HCT116 (cell line): ENCODE results near the gene GRIK2. TPM values are rescaled to one million over a fixed set of nuclear protein-coding genes. Genes with fewer than 3 reads are reported as not detected.

Experiments used
- ATAC-seq: fragments of 200-7000 bp; cut with Tn5 transposase; 2 replicates; pipeline ENCODE4 v1.9.1; 2020; ENCODE audit warnings: mild to moderate bottlenecking, moderate library complexity
- BruUV-seq: library from RNA; stranded (reverse); fragments of 400-500 nt; replicated peaks from 2 replicates; lab custom pipeline; 2021; lab: Mats Ljungman, UMichigan
- CTCF ChIA-PET: fragments of 300-600 bp; sonication (Branson Sonifier 250); formaldehyde crosslinking; loops from one replicate; lab custom pipeline; 2021; ENCODE audit warnings: antibody characterized with exemption; lab: Charles Lee
- POLR2A ChIA-PET: fragments of 300-600, 350-600 bp; sonication (Branson Sonifier 250); formaldehyde crosslinking; loops from one replicate; lab custom pipeline; 2021; ENCODE audit warnings: antibody characterized with exemption; lab: Charles Lee
- RAD21 ChIA-PET, 2 experiments: fragments of 300-600 bp; sonication (Branson Sonifier 250); formaldehyde crosslinking; loops; one replicate each; lab custom pipeline; 2023; ENCODE audit warnings: low total read pairs in 2 of 2; ENCODE audit not compliant: uncharacterized antibody in 2 of 2, unreplicated experiment in 2 of 2, low non-redundant PET in 1 of 2; lab: Charles Lee
- DNase-seq: peaks from one replicate; pipeline ENCODE4 v3.0.0-alpha.2; 2010; ENCODE audit warnings: low read depth, low spot score
- H2AFZ ChIP-seq: fragments of 200-600 bp; shearing (Covaris generic), sonication (generic); 2 replicates; pipeline ENCODE4 v1.6.1; 2017; ENCODE audit warnings: low read depth, mixed run types, mixed read lengths, antibody characterized with exemption, low read length; ENCODE audit not compliant: poor library complexity, severe bottlenecking
- H3K27ac ChIP-seq: 2 replicates; pipeline ENCODE4 v1.5.1; 2012; ENCODE audit warnings: low read depth, low read length
- H3K27me3 ChIP-seq: fragments of 200-600 bp; sonication (generic); 2 replicates; pipeline ENCODE4 v1.6.1; 2016; ENCODE audit warnings: mixed run types, low read length, mixed read lengths; ENCODE audit not compliant: insufficient read depth
- H3K36me3 ChIP-seq, 2 experiments: fragments of 200-500 bp in 1 of 2; fragments of 200-600 bp in 1 of 2; sonication (Bioruptor generic) in 1 of 2; sonication (generic) in 1 of 2; 2 replicates each; pipeline versions ENCODE4 v1.5.1 to v1.6.1; 2014 to 2016; ENCODE audit warnings: low read length in 2 of 2, inconsistent platforms in 1 of 2, mixed read lengths in 1 of 2, mixed run types in 1 of 2; ENCODE audit not compliant: insufficient read depth in 2 of 2, control insufficient read depth in 1 of 2
- H3K4me1 ChIP-seq, 2 experiments: fragments of 200-600 bp in 1 of 2; sonication (generic) in 1 of 2; 2 replicates each; pipeline versions ENCODE4 v1.5.1 to v1.6.1; 2012 to 2017; ENCODE audit warnings: low read length in 2 of 2, inconsistent platforms in 1 of 2, mild to moderate bottlenecking in 1 of 2, mixed read lengths in 1 of 2, mixed run types in 1 of 2, moderate library complexity in 1 of 2; ENCODE audit not compliant: insufficient read depth in 2 of 2, control insufficient read depth in 1 of 2
- H3K4me2 ChIP-seq: fragments of 200-600 bp; sonication (generic); 2 replicates; pipeline ENCODE4 v1.6.1; 2017; ENCODE audit warnings: mixed run types, low read length, mixed read lengths
- H3K4me3 ChIP-seq, 2 experiments: fragments of 200-600 bp in 1 of 2; sonication (generic) in 1 of 2; replicated peaks in 1 of 2; 2 replicates each; pipeline ENCODE4 v1.5.1; 2011 to 2016; ENCODE audit warnings: low read length in 2 of 2, control low read depth in 1 of 2, low read depth in 1 of 2, mild to moderate bottlenecking in 1 of 2, mixed read lengths in 1 of 2, mixed run types in 1 of 2
- H3K79me2 ChIP-seq: fragments of 200-600 bp; sonication (generic); 2 replicates; pipeline ENCODE4 v1.6.1; 2017; ENCODE audit warnings: mild to moderate bottlenecking, mixed run types, low read length, moderate library complexity, mixed read lengths; ENCODE audit not compliant: insufficient read depth
- H3K9ac ChIP-seq: fragments of 200-600 bp; sonication (generic); 2 replicates; pipeline ENCODE4 v1.6.1; 2016; ENCODE audit warnings: low read length, mixed read lengths
- H3K9me2 ChIP-seq: fragments of 200-600 bp; sonication (generic), shearing (Covaris generic); 2 replicates; pipeline ENCODE4 v1.6.1; 2017; ENCODE audit warnings: mixed run types, mild to moderate bottlenecking, moderate library complexity; ENCODE audit not compliant: insufficient read depth
- H3K9me3 ChIP-seq, 2 experiments: fragments of 200-500 bp in 1 of 2; fragments of 200-600 bp in 1 of 2; sonication (Bioruptor generic) in 1 of 2; sonication (generic) in 1 of 2; 2 replicates each; pipeline ENCODE4 v1.6.1; 2014 to 2017; ENCODE audit warnings: low read length in 2 of 2, mixed read lengths in 2 of 2, inconsistent platforms in 1 of 2, low read depth in 1 of 2, mild to moderate bottlenecking in 1 of 2, mixed run types in 1 of 2, moderate library complexity in 1 of 2; ENCODE audit not compliant: control insufficient read depth in 1 of 2, insufficient read depth in 1 of 2
- H4K20me1 ChIP-seq: fragments of 200-600 bp; sonication (generic), shearing (Covaris generic); 2 replicates; pipeline ENCODE4 v1.6.1; 2017; ENCODE audit warnings: mixed run types, mild to moderate bottlenecking, moderate library complexity; ENCODE audit not compliant: insufficient read depth
- CBX3 ChIP-seq: IDR thresholded peaks from 2 replicates; pipeline ENCODE4 v1.6.1; 2012; ENCODE audit warnings: low read depth
- CEBPB ChIP-seq: IDR thresholded peaks from 2 replicates; pipeline ENCODE4 v1.6.1; 2012; ENCODE audit warnings: low read depth
- CTCF ChIP-seq, 3 experiments: fragments of 200-600 bp in 1 of 3; sonication (generic) in 1 of 3; IDR thresholded peaks in 2 of 3; conservative IDR thresholded peaks in 1 of 3; 2 replicates each; pipeline ENCODE4 v1.5.1; 2012 to 2017; ENCODE audit warnings: low read depth in 2 of 3, low read length in 2 of 3, antibody characterized with exemption in 1 of 3, borderline replicate concordance in 1 of 3, control low read depth in 1 of 3, mild to moderate bottlenecking in 1 of 3, mixed read lengths in 1 of 3, mixed run types in 1 of 3, moderate library complexity in 1 of 3; ENCODE audit not compliant: insufficient read depth in 1 of 3
- EGR1 ChIP-seq: IDR thresholded peaks from 2 replicates; pipeline ENCODE4 v1.6.1; 2012; ENCODE audit warnings: low read depth
- EZH2 ChIP-seq: fragments of 200-600 bp; sonication (generic); IDR thresholded peaks from 2 replicates; pipeline ENCODE4 v1.6.1; 2017; ENCODE audit warnings: antibody characterized with exemption, mixed run types
- FOSL1 ChIP-seq: IDR thresholded peaks from 2 replicates; pipeline ENCODE4 v1.6.1; 2012; ENCODE audit warnings: low read depth
- JUND ChIP-seq: IDR thresholded peaks from 2 replicates; pipeline ENCODE4 v1.6.1; 2012
- MAX ChIP-seq: IDR thresholded peaks from 2 replicates; pipeline ENCODE4 v1.6.1; 2012
- SIN3A ChIP-seq: IDR thresholded peaks from 2 replicates; pipeline ENCODE4 v1.6.1; 2012; ENCODE audit warnings: low read depth
- SP1 ChIP-seq: IDR thresholded peaks from 2 replicates; pipeline ENCODE4 v1.6.1; 2012; ENCODE audit warnings: low read depth
- SRF ChIP-seq: IDR thresholded peaks from 2 replicates; pipeline ENCODE4 v1.6.1; 2012; ENCODE audit warnings: low read depth
- TCF7L2 ChIP-seq: IDR thresholded peaks from 2 replicates; pipeline ENCODE4 v1.7.0; 2011; ENCODE audit warnings: borderline replicate concordance, inconsistent platforms; ENCODE audit not compliant: insufficient read depth, insufficient read length; ENCODE audit errors: extremely low read depth
- ZBTB33 ChIP-seq: IDR thresholded peaks from 2 replicates; pipeline ENCODE4 v1.6.1; 2011; ENCODE audit warnings: mild to moderate bottlenecking, low read length, moderate library complexity; ENCODE audit not compliant: insufficient replicate concordance; ENCODE audit errors: extremely low read depth
- ZFX ChIP-seq: fragments of 450-650 bp; IDR thresholded peaks from 2 replicates; pipeline ENCODE4 v1.6.1; 2017
- intact Hi-C: fragments of 100-400 bp; cut with micrococcal nuclease; formaldehyde crosslinking; loops from 2 replicates; pipeline ENCODE4 v1.10.0; 2022
- total RNA-seq: library from RNA; stranded (reverse); gene quantifications from one replicate; pipeline ENCODE4 v1.2.1, GENCODE V29; 2021; ENCODE audit not compliant: unreplicated experiment

GRIK2 gene
- total RNA-seq, 1 experiment from 2014 or later = 0.64 TPM

- Histone ChIP-seq H3K4me3 (no peak overlapping the region), H3K79me2 (no peaks in the 10 kb centered on the region), H3K9ac (no peak overlapping the region), H3K4me1 (no peaks in the 10 kb centered on the region), H2AFZ (no peak overlapping the region), H4K20me1 (no peaks in the 10 kb centered on the region), H3K27ac (no peak overlapping the region), H3K27me3 (no peaks in the 10 kb centered on the region), H3K36me3 (no peaks in the 10 kb centered on the region), H3K9me3 (no peaks in the 10 kb centered on the region), H3K9me2 (peaks cover 5% of the 10 kb centered on the region; the same call in 1 of the 2 replicates), H3K4me2 (no peak overlapping the region)
- ATAC-seq (no peak), DNase-seq (no peak)
- ChIA-PET RAD21 (no interaction called here), POLR2A (no interaction called here), CTCF (no interaction called here)
- BruUV-seq = no TSS peak
- intact Hi-C loops = no loop called here
- TF ChIP-seq EGR1 (no peak), ZBTB33 (no peak), CBX3 (no peak), ZFX (no peak), FOSL1 (no peak), SIN3A (no peak), JUND (no peak), SP1 (no peak), TCF7L2 (no peak)
These were observed 670.6 kb downstream of the GRIK2 start for GRCh38 chr6:102064142-102064541.

GRCh38 chr6:102066301-102066700, 672.8 kb downstream of the GRIK2 start:
- Histone ChIP-seq H3K79me2 (no peaks in the 10 kb centered on the region), H3K9ac (no peak overlapping the region), H3K4me2 (no peak overlapping the region), H3K36me3 (no peaks in the 10 kb centered on the region), H2AFZ (no peak overlapping the region), H3K4me3 (no peak overlapping the region), H3K9me3 (no peaks in the 10 kb centered on the region), H3K9me2 (peaks cover 5% of the 10 kb centered on the region; the same call in 1 of the 2 replicates), H4K20me1 (no peaks in the 10 kb centered on the region), H3K27ac (no peak overlapping the region), H3K27me3 (no peaks in the 10 kb centered on the region), H3K4me1 (no peaks in the 10 kb centered on the region)
- POLR2A ChIA-PET = no interaction called here
- DNase-seq (no peak), ATAC-seq (no peak)
- CTCF ChIA-PET = no interaction called here
- no peak for TF ChIP-seq CTCF (IDR thresholded peaks at IDR 0.05 in 2 of 3, conservative IDR thresholded peaks at IDR 0.05 in 1 of 3; ENCODE audit: borderline replicate concordance in 1 of 3, insufficient read depth in 1 of 3, low read depth in 2 of 3, low read length in 2 of 3)
- TF ChIP-seq SRF = no peak
- TF ChIP-seq EZH2 = no peak
- no peak for TF ChIP-seq MAX
- TF ChIP-seq CEBPB = no peak
- BruUV-seq = no TSS peak
- intact Hi-C loops = no loop called here
- RAD21 ChIA-PET = no interaction called here
